ENCODE results near the gene MYO15B.

GRCh38 chr17:75590314-75590761 lies 2.7 kb downstream of the MYO15B start:
- TF ChIP-seq POLR2A (IDR thresholded peaks at IDR 0.05) = no peak
- TF ChIP-seq CTCF (IDR thresholded peaks at IDR 0.05 in 4 of 5, conservative IDR thresholded peaks at IDR 0.05 in 1 of 5) = no peak
